Liver (tissue), 9 donors: ENCODE results near the gene DISP3. TPM values are rescaled to one million over a fixed set of nuclear protein-coding genes. Genes with fewer than 3 reads are reported as not detected.

Experiments
- DNase-seq: peaks from one replicate; pipeline ENCODE4 v3.0.0-alpha.2; 2017; ENCODE audit warnings: low spot score
- H3K27ac ChIP-seq, 2 donors: one replicate each; pipeline ENCODE4 v1.7.0; 2013; ENCODE audit warnings: inconsistent platforms in 2 of 2, low read length in 2 of 2, control low read depth in 1 of 2, low read depth in 1 of 2, mild to moderate bottlenecking in 1 of 2
- H3K27me3 ChIP-seq, 4 donors: one replicate each; pipeline versions ENCODE4 v1.6.1 to v1.7.0; 2013; ENCODE audit warnings: low read length in 3 of 4, inconsistent platforms in 1 of 4, mild to moderate bottlenecking in 1 of 4, moderate library complexity in 1 of 4; ENCODE audit not compliant: control insufficient read depth in 4 of 4, insufficient read depth in 4 of 4
- H3K36me3 ChIP-seq, 4 donors: one replicate each; pipeline versions ENCODE4 v1.6.1 to v1.7.0; 2013; ENCODE audit warnings: low read length in 3 of 4, mild to moderate bottlenecking in 3 of 4, low read depth in 1 of 4, moderate library complexity in 1 of 4; ENCODE audit not compliant: control insufficient read depth in 4 of 4, insufficient read depth in 3 of 4
- H3K4me1 ChIP-seq, 4 donors: one replicate each; pipeline versions ENCODE4 v1.6.1 to v1.7.0; 2013; ENCODE audit warnings: low read length in 3 of 4, mild to moderate bottlenecking in 3 of 4, moderate library complexity in 1 of 4; ENCODE audit not compliant: control insufficient read depth in 4 of 4, insufficient read depth in 4 of 4
- H3K4me3 ChIP-seq, 3 donors: one replicate each; pipeline versions ENCODE4 v1.6.1 to v1.7.0; 2013; ENCODE audit warnings: low read length in 3 of 3, control low read depth in 1 of 3, low read depth in 1 of 3, mild to moderate bottlenecking in 1 of 3
- H3K9ac ChIP-seq, 2 donors: one replicate each; pipeline ENCODE4 v1.7.0; 2013; ENCODE audit warnings: low read length in 2 of 2, mild to moderate bottlenecking in 2 of 2, moderate library complexity in 2 of 2, control low read depth in 1 of 2, low read depth in 1 of 2
- H3K9me3 ChIP-seq, 4 donors: one replicate each; pipeline versions ENCODE4 v1.6.1 to v1.7.0; 2013; ENCODE audit warnings: low read length in 3 of 4; ENCODE audit not compliant: control insufficient read depth in 4 of 4
- EGR1 ChIP-seq, 2 donors: IDR thresholded peaks; 2 replicates each; pipeline ENCODE4 v1.6.1; 2016 to 2018; ENCODE audit warnings: antibody characterized with exemption in 2 of 2, low read depth in 2 of 2
- FOXA1 ChIP-seq: IDR thresholded peaks from 2 replicates; pipeline ENCODE4 v1.6.1; 2016; ENCODE audit warnings: antibody characterized with exemption
- FOXA2 ChIP-seq: IDR thresholded peaks from 2 replicates; pipeline ENCODE4 v1.6.1; 2016; ENCODE audit warnings: antibody characterized with exemption
- GABPA ChIP-seq, 2 donors: IDR thresholded peaks in 1 of 2; conservative IDR thresholded peaks in 1 of 2; 2 replicates each; pipeline ENCODE4 v1.6.1; 2016; ENCODE audit warnings: antibody characterized with exemption in 2 of 2, mild to moderate bottlenecking in 1 of 2, moderate library complexity in 1 of 2
- HNF4A ChIP-seq, 2 donors: conservative IDR thresholded peaks; 2 replicates each; pipeline ENCODE4 v1.6.1; 2016; ENCODE audit warnings: antibody characterized with exemption in 2 of 2, mild to moderate bottlenecking in 2 of 2
- HNF4G ChIP-seq: IDR thresholded peaks from 2 replicates; pipeline ENCODE4 v1.6.1; 2016; ENCODE audit warnings: antibody characterized with exemption
- JUND ChIP-seq, 2 donors: IDR thresholded peaks; 2 replicates each; pipeline ENCODE4 v1.6.1; 2016; ENCODE audit warnings: antibody characterized with exemption in 2 of 2
- MAX ChIP-seq: IDR thresholded peaks from 2 replicates; pipeline ENCODE4 v1.6.1; 2016; ENCODE audit warnings: antibody characterized with exemption
- NR2F2 ChIP-seq: IDR thresholded peaks from 2 replicates; pipeline ENCODE4 v1.6.1; 2016; ENCODE audit warnings: antibody characterized with exemption
- RAD21 ChIP-seq, 2 donors: IDR thresholded peaks; 2 replicates each; pipeline ENCODE4 v1.6.1; 2016; ENCODE audit warnings: antibody characterized with exemption in 2 of 2, mild to moderate bottlenecking in 2 of 2
- RXRA ChIP-seq, 2 donors: IDR thresholded peaks; 2 replicates each; pipeline ENCODE4 v1.6.1; 2017 to 2018; ENCODE audit warnings: antibody characterized with exemption in 2 of 2, mild to moderate bottlenecking in 1 of 2
- SP1 ChIP-seq: IDR thresholded peaks from 2 replicates; pipeline ENCODE4 v1.6.1; 2018; ENCODE audit warnings: antibody characterized with exemption, mild to moderate bottlenecking
- TAF1 ChIP-seq: conservative IDR thresholded peaks from 2 replicates; pipeline ENCODE4 v1.6.1; 2016; ENCODE audit warnings: antibody characterized with exemption, mild to moderate bottlenecking
- YY1 ChIP-seq: IDR thresholded peaks from 2 replicates; pipeline ENCODE4 v1.6.1; 2016; ENCODE audit warnings: antibody characterized with exemption, mild to moderate bottlenecking
- ZBTB33 ChIP-seq: IDR thresholded peaks from 2 replicates; pipeline ENCODE4 v1.6.1; 2016; ENCODE audit warnings: antibody characterized with exemption
- WGBS: extraction: QIAGEN DNeasy Blood & Tissue Kit; methylation state at CpG from one replicate; pipeline ENCODE4 v1.1.7; 2013; 5-methylcytosine and 5-hydroxymethylcytosine counted together
- polyA plus RNA-seq, 2 donors: library from polyadenylated mRNA; stranded (reverse) in 1 of 2; unstranded in 1 of 2; fragments of 200-250 nt in 1 of 2; fragments of >200 nt in 1 of 2; fragmentation: Nextera tagmentation in 1 of 2; extraction: Ambion mirVana in 1 of 2; gene quantifications; one replicate each; pipeline versions ENCODE4 v1.2.1 to v1.2.3, GENCODE V29; 2013 to 2015
- total RNA-seq, 2 donors: library from RNA; depleted of rRNA; stranded (reverse); fragments of >200 nt; gene quantifications; one replicate each; pipeline ENCODE4 v1.2.3, GENCODE V29; 2014
- TF ChIP-seq, protein P1 (sequence below): IDR thresholded peaks from 2 replicates; pipeline ENCODE4 v1.6.1; 2016; ENCODE audit warnings: antibody characterized with exemption, mild to moderate bottlenecking
- TF ChIP-seq, protein P2 (sequence below): IDR thresholded peaks from 2 replicates; pipeline ENCODE4 v1.6.1; 2016; ENCODE audit warnings: antibody characterized with exemption
- donor health status: healthy.
- donor health status: healthy.
- donor health status: healthy.
- donor health status: healthy.
- donor health status: healthy.

The DISP3 gene
- total and polyA plus RNA-seq, 4 donors, result 0.02 to 0.08 TPM; not detected in 2

DNA sequence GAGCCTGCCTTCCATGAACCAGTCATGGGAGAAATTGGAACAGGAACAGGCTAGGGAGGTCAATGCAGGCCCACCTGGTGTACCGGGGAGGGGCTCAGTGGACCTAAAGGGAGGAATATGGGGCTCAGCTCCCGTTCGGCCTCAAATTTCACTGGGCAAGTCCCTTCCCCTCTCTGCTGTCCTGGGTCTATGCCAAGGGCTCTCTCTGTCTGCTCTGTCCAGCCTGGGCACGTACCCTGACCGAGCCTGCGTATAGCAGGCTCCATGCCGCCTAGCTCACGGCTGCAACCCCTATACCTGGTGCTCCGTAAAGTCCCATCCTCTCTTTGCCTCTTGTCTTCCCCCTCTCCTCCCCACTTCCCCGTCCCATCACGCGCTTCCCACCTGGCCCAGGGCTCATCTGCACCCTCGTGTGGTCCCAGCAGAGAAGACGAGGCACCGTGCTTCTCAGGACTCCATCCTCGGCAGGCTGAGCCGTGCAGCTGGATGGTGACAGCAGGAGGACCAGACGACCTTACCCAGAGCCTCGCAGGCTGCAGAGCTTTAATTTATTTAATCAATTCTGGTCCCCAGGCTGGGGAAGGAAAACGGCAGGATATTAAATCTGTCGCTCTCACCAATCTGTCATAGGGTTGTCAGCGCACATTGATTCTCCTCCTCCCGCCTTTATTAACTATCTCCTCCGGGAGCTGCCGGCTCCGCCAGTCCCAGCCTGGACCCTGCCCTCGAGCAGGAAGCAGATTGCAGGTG, 25.0 kb upstream of the DISP3 start:
- Histone ChIP-seq H3K4me3 (no peak overlapping the region), H3K36me3 (no peaks in the 10 kb centered on the region), H3K27me3 (peaks cover 0 to 7% (median 0%) of the 10 kb centered on the region in 4 donors), H3K4me1 (no peaks in the 10 kb centered on the region), H3K9me3 (no peaks in the 10 kb centered on the region), H3K9ac (no peak overlapping the region), H3K27ac (no peak overlapping the region)
- 47% methylated on average over 27 of the region's 27 CpGs for WGBS
- TF ChIP-seq, protein P1, sequence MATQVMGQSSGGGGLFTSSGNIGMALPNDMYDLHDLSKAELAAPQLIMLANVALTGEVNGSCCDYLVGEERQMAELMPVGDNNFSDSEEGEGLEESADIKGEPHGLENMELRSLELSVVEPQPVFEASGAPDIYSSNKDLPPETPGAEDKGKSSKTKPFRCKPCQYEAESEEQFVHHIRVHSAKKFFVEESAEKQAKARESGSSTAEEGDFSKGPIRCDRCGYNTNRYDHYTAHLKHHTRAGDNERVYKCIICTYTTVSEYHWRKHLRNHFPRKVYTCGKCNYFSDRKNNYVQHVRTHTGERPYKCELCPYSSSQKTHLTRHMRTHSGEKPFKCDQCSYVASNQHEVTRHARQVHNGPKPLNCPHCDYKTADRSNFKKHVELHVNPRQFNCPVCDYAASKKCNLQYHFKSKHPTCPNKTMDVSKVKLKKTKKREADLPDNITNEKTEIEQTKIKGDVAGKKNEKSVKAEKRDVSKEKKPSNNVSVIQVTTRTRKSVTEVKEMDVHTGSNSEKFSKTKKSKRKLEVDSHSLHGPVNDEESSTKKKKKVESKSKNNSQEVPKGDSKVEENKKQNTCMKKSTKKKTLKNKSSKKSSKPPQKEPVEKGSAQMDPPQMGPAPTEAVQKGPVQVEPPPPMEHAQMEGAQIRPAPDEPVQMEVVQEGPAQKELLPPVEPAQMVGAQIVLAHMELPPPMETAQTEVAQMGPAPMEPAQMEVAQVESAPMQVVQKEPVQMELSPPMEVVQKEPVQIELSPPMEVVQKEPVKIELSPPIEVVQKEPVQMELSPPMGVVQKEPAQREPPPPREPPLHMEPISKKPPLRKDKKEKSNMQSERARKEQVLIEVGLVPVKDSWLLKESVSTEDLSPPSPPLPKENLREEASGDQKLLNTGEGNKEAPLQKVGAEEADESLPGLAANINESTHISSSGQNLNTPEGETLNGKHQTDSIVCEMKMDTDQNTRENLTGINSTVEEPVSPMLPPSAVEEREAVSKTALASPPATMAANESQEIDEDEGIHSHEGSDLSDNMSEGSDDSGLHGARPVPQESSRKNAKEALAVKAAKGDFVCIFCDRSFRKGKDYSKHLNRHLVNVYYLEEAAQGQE, result no peak
- no peak for TF ChIP-seq JUND (IDR thresholded peaks at IDR 0.05)
- no peak for TF ChIP-seq ZBTB33
- no peak for TF ChIP-seq GABPA (IDR thresholded peaks at IDR 0.05 in 1 of 2, conservative IDR thresholded peaks at IDR 0.05 in 1 of 2)
- TF ChIP-seq RXRA (IDR thresholded peaks at IDR 0.05), result no peak
- no peak for TF ChIP-seq YY1
- no peak for TF ChIP-seq HNF4G
- no peak for TF ChIP-seq MAX
- DNase-seq, result no peak

GRCh38 chr1:11455967-11456570, 22.9 kb upstream of the DISP3 start:
- peaks cover 0 to 5% (median 0%) of the 10 kb centered on the region in 4 donors for H3K27me3 ChIP-seq
- H3K4me3 ChIP-seq, result no peak overlapping the region
- H3K4me1 ChIP-seq, result no peaks in the 10 kb centered on the region
- WGBS, result 68% methylated on average over 11 of the region's 11 CpGs
- no peaks in the 10 kb centered on the region for H3K9me3 ChIP-seq
- H3K9ac ChIP-seq, result no peak overlapping the region
- no peak overlapping the region for H3K27ac ChIP-seq
- DNase-seq, result no peak
- no peaks in the 10 kb centered on the region for H3K36me3 ChIP-seq
- TF ChIP-seq, protein P1, result no peak
- TF ChIP-seq RAD21 (IDR thresholded peaks at IDR 0.05) (no peak), TAF1 (no peak), EGR1 (IDR thresholded peaks at IDR 0.05; ENCODE audit: low read depth in 2 of 2) (no peak), RXRA (IDR thresholded peaks at IDR 0.05) (no peak), NR2F2 (no peak), FOXA2 (no peak), ZBTB33 (no peak), YY1 (no peak), MAX (no peak), JUND (IDR thresholded peaks at IDR 0.05) (no peak), SP1 (no peak), GABPA (IDR thresholded peaks at IDR 0.05 in 1 of 2, conservative IDR thresholded peaks at IDR 0.05 in 1 of 2) (no peak), HNF4A (conservative IDR thresholded peaks at IDR 0.05) (no peak), HNF4G (no peak), FOXA1 (no peak)
- TF ChIP-seq, protein P2, sequence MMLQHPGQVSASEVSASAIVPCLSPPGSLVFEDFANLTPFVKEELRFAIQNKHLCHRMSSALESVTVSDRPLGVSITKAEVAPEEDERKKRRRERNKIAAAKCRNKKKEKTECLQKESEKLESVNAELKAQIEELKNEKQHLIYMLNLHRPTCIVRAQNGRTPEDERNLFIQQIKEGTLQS, result no peak
